Left cardiac atrium (tissue), 4 donors: ENCODE results near the gene SLC29A4. TPM values are rescaled to one million over a fixed set of nuclear protein-coding genes. Genes with fewer than 3 reads are reported as not detected.
"Not testable (repeated sequence)": the region's sequence is repeated elsewhere in the genome, so short reads cannot be mapped to it uniquely, and the experiment has no call there.

Experiments
- ATAC-seq, 2 donors: fragments of 200-7000 bp; cut with Tn5 transposase; one replicate each; pipeline ENCODE4 v1.9.1; 2020; ENCODE audit warnings: mild to moderate bottlenecking in 2 of 2, moderate library complexity in 2 of 2
- DNase-seq: peaks from one replicate; pipeline ENCODE4 v3.0.0-alpha.2; 2020
- intact Hi-C, 2 donors: fragments of 100-400 bp; cut with DNase I; formaldehyde crosslinking; loops; one replicate each; pipeline versions ENCODE4 v1.14.1 to v1.15.1; 2022 to 2023
- total RNA-seq, 2 donors: library from RNA; stranded (reverse); fragmentation: NEBNext Ultra II Directional; extraction: Animal tissue kit (Norgen Biotek cat#: 25700); gene quantifications; one replicate each; pipeline ENCODE4 v1.2.1, GENCODE V29; 2021
- donor health status: DM: no; HTN: yes; CAD: no.
- donor health status: DM: no; HTN: yes; CAD: no; lungs with severe emphysema.
- donor health status: DM: yes; HTN: yes; CAD: no.
- donor health status: Dilated cardiomyopathy.

The SLC29A4 gene
- total RNA-seq, 2 donors from 2014 or later, result 12.5 to 26.3 TPM

DNA sequence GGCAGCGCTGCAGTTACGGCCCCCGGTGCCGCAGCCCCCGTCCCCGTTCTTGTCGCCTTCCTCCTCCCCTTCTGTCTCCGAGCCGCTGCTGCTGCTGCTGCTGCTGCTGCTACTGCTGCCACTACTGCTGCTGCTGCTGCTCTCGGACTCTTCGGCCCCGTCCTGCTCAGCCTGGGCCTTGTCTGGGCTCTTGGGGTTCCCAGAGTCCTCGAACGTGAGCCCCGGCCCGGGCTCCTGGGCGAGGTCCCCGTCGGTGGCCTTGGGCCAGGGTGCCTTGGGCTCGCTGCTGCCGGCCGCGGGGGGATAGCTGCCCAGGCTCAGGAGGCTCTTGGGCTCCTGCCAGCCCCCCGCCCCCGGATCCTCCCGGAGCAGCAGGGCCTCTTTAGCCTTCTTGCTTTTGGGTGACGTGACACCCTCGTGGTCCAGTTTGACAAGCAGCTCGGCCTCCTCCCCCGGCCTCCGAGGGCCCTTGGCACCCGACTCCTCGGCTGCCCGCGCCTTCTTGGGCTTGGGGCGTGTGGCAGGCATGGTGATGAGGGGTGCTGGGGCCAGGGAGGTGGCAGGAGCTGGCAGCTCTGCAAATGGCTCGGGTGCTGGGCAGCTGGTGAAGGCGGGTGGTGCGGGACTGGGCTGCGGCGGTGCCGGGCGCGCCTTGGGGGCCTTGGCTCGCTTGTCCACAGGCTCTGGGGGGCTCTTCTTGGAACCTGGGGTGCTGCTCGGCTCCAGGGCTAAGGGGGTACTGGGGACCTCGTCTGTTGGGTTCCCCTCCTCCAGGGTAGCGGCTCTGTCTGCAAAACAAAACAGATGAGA is 30.5 kb downstream of the SLC29A4 start:
- intact Hi-C loops, DNase-seq: not testable (repeated sequence)
- peak in 1 of 2 donors; percentile 9 for ATAC-seq

DNA sequence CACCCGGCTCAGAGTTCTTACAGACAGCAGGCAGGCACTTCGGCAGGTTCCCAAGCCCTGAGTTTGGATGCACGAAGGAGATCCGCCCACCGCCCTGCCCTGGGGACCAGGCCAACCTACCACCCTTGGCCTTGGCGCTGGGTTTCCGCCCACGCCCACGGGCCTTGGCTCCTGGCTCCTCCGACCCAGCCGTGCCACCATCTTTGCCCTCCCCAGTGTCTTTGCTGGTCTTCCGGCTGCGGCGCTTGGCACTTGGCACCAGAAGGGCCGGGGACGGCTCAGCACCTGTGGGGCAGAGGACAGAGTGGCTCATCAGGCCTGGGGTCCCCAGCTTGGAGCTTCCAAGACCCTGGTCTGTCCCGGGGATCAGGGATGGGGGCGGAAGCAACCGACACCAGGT is 32.1 kb downstream of the SLC29A4 start:
- ATAC-seq (no peak), DNase-seq (no peak)
- intact Hi-C loops, result no loop called here

DNA sequence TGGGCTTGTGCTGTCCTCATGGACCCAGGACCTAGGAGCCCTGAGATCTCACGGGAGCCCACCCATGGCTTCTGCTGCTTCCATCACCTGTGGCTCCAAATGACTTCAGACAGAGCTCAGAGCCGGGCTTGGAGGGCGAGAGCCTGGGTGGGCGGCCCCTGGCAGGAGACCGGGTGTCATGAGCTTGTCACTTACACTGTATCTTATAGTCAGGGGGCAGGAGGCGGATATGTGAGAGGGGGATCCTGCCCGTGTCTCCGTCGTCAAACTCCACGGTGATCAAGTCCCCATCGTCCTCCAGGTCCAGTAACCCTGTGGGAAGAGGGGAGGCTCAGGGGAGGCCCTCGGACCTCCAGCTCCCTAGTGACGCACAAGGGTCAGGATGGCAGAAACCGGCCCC is 33.0 kb downstream of the SLC29A4 start:
- intact Hi-C loops, result no loop called here
- DNase-seq (no peak), ATAC-seq (no peak)

DNA sequence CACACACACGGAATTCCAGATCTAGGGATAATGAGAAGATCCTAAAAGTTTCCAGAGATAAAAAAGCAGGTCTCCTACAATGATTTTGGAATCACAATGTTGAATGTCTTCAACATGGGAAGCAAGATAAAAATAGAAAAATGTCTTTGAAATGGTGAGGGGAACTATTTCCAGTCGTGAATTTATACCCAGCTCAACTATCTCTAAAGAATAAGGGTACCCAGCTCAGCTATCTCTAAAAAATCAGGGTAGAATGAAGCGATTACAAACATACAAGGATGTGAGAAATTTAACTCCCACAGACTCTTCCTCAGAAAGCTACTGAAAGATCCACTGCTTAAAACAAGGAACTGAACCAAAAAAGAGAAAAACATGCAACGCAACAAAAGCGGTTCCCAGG is 35.9 kb downstream of the SLC29A4 start:
- ATAC-seq, intact Hi-C loops: not testable (repeated sequence)

DNA sequence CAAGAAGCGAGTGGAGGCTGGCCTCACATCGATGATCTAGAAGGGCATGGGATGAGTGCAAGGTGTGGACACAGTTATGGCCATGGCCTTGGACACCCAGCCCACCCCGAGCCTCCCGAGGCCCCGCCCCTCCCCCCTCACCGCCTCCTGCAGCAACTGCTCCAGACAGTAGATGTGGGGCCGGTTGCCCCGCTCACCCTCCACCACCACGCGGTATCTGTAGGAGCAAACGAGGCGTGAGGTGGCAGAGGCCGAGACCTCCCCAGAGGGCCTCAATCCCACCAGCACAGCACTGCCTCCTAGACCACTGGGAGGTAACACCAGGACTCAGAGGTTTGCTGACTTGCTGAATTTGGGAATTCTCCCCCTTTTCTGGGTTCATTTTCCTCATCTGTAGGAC is 37.6 kb downstream of the SLC29A4 start:
- DNase-seq (no peak), ATAC-seq (no peak)
- intact Hi-C loops, result no loop called here

More for the DNA sequence above, 35.9 kb downstream of the SLC29A4 start:
- DNase-seq, result not testable (repeated sequence)

DNA sequence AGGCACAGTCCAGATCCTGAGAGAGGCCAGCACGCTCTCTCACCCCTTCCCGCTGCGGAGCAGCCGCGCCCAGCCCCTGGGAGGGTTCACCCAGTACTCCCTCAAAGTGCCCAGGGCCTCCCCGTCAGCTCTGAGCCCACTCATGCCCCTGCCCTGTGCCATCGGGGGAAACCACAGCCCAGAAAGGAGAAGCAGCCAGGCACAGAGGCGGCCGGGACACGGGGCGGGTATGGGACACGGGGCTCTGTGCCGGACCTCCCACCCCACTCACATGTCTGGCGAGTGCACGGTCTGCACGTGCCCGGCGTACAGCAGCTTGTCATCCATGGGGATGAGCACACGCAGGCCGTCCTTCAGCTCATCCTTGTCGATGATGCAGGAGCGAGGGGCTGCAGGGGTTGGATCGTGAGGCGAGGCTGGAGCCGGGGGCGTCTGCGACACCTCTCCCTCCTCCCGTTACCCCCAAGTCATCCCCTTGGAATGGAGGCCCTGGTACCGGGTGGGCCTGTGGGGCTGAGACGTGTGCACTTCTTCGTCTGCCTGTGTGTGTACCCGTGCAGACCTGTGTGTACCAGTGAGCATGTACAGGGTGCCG is 38.2 kb downstream of the SLC29A4 start:
- intact Hi-C loops, result no loop called here
- ATAC-seq (no peak), DNase-seq (no peak)

DNA sequence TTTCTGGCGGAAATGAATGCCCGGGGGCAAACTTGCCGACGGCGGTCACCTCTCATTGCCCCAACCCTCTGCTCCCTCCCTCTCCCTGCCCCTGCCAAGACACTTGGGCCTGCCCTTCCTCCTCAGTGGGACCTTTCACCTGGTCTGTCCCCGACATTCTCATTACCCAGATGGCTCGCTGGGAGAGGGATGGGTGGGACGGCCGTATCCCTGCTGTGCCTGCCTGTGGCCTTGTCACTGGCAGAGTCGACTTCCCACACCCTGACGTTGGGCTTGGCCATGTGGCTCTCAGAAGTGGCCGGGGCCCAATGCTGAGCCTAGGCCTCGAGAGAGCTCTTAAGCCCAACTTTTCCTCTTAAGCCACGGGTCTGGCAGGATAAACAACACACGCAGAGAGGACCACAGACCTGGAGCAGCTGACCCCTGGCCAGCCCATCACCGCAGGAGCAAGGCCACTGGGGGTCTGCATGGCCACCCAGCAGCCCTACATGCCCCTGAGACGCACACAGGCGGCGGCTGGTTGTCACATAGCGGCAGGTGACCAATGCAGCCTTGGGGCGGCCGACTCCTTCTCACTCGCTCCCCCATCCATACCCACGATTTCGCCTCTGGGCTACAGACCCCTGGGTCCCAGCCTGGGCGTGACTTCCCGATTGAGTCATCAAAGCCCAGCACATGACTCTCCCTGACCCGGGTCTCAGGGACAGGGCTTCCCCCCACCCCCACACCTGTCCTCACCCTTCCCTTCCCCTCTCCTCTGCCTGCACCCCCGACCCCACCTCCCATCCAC is 40.1 kb downstream of the SLC29A4 start:
- peak in 1 of 2 donors; percentile 28 for ATAC-seq
- intact Hi-C loops, result no loop called here
- no peak for DNase-seq

DNA sequence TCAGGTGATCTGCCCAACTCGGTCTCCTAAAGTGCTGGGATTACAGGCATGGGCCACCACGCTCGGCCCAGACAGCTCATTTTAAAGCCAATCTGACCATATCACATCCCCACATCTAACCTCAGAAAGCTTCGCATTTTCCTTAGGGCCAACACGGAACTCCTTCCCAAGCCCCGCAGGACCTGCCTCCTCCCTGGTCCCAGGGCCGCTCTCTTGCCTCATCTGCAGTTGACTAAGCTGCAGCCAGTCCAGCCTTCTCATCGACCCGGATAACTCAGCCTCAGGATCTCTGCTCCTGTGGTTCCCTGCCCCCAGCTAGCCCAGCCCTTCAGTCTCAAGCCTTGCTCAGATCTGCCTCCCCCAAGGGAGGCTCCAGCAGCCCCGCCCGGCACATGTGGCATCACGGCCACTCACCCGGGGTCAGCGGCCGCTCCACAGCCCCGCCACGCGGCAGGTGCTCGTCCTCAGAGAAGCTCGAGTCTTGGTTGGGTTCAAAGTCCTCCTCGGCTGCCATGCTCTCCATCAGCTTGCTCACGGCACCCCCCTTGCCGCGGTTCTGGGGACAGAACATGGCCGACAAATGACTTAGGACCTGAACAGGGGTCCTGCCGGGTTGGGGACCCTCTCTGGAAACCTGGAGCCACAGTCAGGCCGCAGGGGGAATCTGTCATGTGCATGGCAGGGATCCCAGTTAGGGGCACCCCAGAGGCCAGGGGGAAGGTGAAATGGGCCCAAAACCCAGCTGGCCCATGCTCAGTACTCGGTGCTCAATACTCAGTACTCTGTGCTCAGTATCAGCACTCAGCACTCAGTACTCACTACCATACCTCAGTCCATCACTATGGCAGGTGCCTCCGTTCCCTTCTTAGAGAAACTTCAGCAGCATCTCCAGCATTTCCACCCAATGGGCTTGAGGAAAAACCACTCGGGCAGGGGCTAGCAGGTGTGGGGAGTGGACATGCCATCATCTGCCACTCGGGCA is 41.3 kb downstream of the SLC29A4 start:
- intact Hi-C loops, DNase-seq, ATAC-seq: not testable (repeated sequence)

DNA sequence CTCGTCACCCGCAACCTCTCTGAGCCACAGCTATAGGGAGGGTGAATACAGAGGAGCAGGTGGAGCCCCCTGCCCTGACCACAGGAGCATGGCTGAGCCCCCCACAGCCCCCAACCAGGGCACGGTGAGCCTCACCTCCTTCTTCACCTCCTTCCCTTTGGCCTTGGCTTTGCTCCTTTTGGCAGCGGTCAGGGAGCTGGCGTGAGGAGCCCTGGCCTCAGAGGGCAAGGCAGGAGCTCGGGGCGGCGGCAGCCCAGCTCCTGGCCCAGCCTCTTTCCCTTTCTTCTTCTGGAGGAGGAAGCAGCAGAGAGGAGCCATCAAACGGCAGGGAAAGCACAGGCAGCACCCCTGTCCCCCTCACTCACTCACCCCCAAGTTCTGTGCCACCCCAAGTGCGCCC is 42.2 kb downstream of the SLC29A4 start:
- intact Hi-C loops, result no loop called here
- ATAC-seq, result no peak

DNA sequence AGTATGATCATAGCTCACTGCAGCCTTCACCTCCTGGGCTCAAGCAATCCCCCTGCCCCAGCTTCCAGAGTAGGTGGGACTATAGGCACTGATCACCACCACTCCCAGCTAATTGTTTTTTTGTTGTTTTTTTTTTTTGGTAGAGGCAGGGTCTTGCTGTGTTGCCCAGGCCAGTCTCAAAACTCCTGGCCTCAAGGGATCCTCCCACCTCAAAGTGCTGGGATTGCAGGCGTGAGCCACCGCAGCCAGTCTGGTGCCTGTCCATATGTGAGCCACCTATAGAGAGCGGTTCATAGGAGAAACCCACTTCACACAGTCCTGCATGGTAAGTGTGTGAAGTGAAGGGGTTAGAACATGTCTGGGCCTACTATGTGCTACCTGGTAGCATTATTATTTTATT is 47.5 kb downstream of the SLC29A4 start:
- ATAC-seq, result no peak
- intact Hi-C loops, result no loop called here
- DNase-seq, result no peak

More for the DNA sequence above, 42.2 kb downstream of the SLC29A4 start:
- DNase-seq, result no peak

DNA sequence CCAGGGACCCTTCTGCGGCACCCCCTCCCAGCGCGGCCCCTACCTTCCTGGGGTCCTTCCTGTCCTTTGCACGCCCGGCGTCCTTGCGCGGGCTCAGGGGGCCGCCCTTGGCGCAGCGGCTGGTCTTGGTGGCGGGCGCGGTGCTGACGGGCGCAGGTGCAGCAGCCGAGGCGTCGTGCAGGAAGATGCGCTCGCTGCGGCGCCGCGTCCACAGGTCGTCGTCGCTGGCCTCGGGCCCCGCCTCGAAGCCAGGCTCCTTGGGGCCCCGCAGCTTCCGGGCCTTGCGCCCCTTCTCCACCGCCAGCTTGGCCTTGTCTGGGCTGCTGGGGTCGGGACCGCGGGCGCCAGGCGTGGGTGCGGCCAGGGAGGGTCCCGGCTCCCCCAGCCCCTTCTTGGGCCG is 49.8 kb downstream of the SLC29A4 start:
- ATAC-seq (peak in 1 of 2 donors; percentile 18), DNase-seq (no peak)

DNA sequence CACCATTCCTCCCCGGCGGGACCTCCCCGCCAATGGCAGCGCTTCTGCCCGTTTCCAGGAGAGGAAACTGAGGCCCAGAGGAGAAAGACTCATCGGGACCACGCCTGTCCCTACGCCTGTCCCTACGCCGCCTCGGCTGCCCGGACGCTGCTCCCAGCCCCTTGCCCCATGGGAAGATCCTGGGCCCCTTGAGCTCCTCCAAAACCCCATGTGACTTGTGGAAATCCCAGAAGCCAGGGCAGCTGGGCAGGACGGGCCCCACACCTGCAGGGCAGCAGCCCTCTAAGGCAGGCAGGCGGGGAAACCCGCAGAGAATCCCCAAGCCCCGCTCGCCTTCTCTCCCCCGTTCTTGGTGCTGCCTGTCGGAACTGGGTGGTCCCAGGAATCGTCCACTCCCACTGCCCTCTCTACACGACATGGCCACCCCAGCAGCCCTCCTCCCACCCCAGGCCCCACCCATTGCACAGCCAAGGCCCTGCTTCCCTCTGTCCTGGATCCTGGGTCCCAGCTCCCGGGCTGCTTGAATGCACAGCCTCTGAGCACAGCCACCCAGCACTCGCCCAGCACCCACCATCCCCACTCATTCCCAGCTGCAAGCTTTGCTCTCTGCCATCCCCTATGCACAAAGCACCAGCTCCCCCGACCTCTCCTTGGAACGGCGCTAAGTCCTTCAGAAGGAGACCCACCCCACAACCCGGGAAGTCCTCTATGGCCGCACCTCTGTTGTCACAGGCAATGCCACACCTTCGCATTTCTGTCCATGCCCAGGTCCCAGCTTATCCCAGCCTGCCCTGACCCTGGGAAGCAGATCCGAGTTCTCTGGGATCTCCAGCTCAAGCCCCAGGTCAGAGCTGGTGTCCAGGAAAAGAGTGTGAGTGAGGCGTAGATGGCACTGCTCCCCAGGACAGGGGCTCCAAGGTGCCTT is 50.6 kb downstream of the SLC29A4 start:
- ATAC-seq (no peak), DNase-seq (no peak)
- intact Hi-C loops, result no loop called here

More for the DNA sequence above, 49.8 kb downstream of the SLC29A4 start:
- intact Hi-C loops, result no loop called here

DNA sequence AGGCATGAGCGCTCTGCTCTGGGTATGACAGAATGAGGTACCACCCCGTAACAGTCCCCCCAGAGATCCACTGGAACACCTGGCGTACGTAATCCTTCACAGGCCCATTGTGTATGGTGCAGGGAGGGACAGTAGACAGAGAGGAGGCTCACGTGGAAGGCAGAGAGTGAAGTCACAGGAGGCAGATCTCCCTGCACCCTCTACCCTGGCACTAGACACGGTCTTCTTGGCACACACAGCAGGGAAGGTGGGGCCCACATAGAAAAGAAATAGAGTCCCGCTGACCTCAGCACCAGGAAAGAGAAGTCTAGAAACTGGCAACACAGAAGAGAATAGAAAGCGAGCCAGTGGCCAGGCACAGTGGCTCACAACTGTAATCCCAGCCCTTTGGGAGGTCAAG is 51.9 kb downstream of the SLC29A4 start:
- no peak for ATAC-seq
- DNase-seq, result no peak
- intact Hi-C loops, result no loop called here

DNA sequence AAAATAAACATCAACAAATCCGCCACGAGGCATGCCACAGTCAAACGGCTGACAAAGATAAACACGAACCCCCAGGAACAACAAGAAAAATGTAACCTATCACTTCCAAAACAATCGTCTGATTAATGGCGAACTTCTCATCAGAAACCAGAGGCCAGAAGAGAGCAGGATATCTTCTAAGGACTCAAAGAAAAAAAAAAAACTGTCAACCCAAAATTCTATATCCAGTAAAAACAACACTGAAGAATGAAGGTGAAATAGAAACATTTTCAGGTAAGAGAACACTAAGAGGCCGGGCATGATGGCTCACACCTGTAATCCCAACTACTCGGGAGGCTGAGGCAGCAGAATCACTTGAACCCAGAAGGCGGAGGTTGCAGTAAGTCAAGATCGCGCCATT is 54.3 kb downstream of the SLC29A4 start:
- intact Hi-C loops, result no loop called here
- no peak for ATAC-seq
- DNase-seq, result no peak

DNA sequence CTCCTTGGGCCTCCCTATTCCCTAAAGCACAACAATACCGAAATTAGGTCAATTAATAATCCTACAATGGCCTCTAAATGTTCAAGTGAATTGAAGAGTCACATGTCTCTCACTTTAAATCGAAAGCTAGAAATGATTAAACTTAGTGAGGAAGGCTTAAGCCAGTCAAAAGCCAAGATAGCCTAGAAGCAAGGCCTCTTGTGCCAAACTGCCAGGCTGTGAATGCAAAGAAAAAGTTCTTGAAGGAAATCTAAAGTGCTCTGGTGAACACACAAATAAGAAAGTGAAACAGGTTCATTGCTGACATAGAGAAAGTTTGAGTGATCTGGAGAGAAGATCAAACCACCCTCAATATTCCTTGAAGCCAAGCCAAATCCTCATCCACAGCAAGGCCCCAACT is 57.2 kb downstream of the SLC29A4 start:
- DNase-seq (no peak), ATAC-seq (no peak)
- intact Hi-C loops, result no loop called here

DNA sequence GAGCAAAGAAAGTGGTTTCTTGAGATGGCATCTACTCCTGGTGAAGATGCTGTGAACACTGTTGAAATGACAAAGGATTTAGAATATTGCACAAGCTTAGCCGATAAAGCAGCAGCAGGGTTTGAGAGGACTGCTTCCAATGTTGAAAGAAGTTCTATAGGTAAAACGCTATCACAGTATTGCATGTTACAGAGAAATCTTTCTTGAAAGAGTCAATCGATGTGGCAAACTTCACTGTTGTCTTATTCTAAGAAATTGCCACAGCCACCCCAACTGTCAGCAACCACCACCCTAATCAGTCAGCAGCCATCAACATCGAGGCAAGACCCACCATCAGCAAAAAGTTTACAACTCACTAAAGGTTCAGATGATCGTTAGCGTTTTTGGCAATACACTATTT is 59.9 kb downstream of the SLC29A4 start:
- ATAC-seq, result no peak
- intact Hi-C loops, result no loop called here
- DNase-seq, result no peak

DNA sequence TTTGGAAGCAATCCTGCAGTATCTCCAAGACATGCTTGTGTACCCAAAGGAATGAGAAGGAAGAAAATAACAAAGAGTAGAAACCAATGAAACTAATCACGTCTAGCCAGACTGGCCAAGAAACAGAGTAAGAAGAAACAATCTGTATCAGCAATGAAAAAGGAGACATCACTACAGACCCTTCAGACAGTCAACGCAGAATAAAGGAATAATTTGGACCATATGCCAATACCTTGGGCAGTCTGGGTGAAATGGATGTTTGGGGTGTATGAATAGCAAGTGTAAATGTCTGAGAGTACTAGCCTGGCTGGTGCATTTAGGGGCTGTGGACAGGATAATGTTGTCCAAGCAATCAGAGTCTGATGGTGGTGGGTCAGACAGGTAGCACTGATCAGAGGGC is 61.1 kb downstream of the SLC29A4 start:
- no peak for ATAC-seq
- intact Hi-C loops, result no loop called here

DNA sequence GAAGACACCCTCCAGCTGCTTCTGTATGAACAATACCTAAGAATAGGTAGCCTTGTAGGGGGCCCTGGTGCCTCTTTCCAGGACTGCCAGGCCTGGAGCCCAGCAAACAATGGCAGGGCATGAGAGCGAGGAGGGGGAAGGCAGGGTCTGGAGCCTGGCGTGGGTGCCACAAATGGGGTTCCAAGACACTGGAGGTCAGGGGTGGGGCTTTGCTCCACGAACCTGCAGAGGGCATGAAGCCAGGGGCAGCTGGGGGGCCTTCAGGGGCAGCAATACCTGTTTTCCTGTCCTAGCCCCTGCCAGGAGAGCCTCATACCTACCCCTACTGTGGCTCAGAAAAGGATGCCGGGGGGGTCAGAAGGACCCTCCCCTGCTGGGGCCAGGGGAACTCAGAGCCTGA is 61.6 kb downstream of the SLC29A4 start:
- ATAC-seq (no peak), DNase-seq (no peak)
- intact Hi-C loops, result no loop called here

More for the DNA sequence above, 61.1 kb downstream of the SLC29A4 start:
- no peak for DNase-seq
